Fibroblast of lung (primary cell): Measurements from ENCODE around the gene ZPR1. TPM values are rescaled to one million over a fixed set of nuclear protein-coding genes. Genes with fewer than 3 reads are reported as not detected.

Experiments used
- DNase-seq, 2 donors: peaks; one replicate each; pipeline versions ENCODE4 v3.0.0 to v3.0.0-alpha.2; 2010; ENCODE audit warnings: low read depth in 2 of 2
- H2AFZ ChIP-seq: 2 replicates; pipeline ENCODE4 v1.5.1; 2012; ENCODE audit warnings: low read length, control low read depth, inconsistent platforms
- H3K27ac ChIP-seq: 2 replicates; pipeline ENCODE4 v1.5.1; 2011; ENCODE audit warnings: low read length, control low read depth; ENCODE audit not compliant: insufficient read depth
- H3K27me3 ChIP-seq: 2 replicates; pipeline ENCODE4 v1.5.1; 2011; ENCODE audit warnings: mild to moderate bottlenecking, low read length; ENCODE audit not compliant: control insufficient read depth, insufficient read depth
- H3K36me3 ChIP-seq: 2 replicates; pipeline ENCODE4 v1.5.1; 2011; ENCODE audit warnings: low read length; ENCODE audit not compliant: control insufficient read depth, insufficient read depth
- H3K4me1 ChIP-seq: 2 replicates; pipeline ENCODE4 v1.5.1; 2011; ENCODE audit warnings: low read length; ENCODE audit not compliant: control insufficient read depth, insufficient read depth; ENCODE audit errors: extremely low read depth
- H3K4me2 ChIP-seq: 2 replicates; pipeline ENCODE4 v1.5.1; 2011; ENCODE audit warnings: low read length, control low read depth; ENCODE audit not compliant: insufficient read depth; ENCODE audit errors: extremely low read depth
- H3K4me3 ChIP-seq, 4 experiments: fragments of 200-600 bp in 1 of 4; sonication (generic) in 1 of 4; replicated peaks in 1 of 4; 2 replicates each; pipeline ENCODE4 v1.5.1; 2011 to 2016; ENCODE audit warnings: low read length in 4 of 4, low read depth in 3 of 4, mild to moderate bottlenecking in 3 of 4, control low read depth in 2 of 4, inconsistent platforms in 1 of 4, mixed read lengths in 1 of 4; ENCODE audit not compliant: insufficient read depth in 1 of 4; ENCODE audit errors: control extremely low read depth in 1 of 4
- H3K79me2 ChIP-seq: 2 replicates; pipeline ENCODE4 v1.5.1; 2012; ENCODE audit warnings: mild to moderate bottlenecking, low read length, inconsistent platforms; ENCODE audit not compliant: control insufficient read depth, insufficient read depth
- H3K9ac ChIP-seq: 2 replicates; pipeline ENCODE4 v1.5.1; 2011; ENCODE audit warnings: mild to moderate bottlenecking, low read length, control low read depth; ENCODE audit not compliant: insufficient read depth
- H3K9me3 ChIP-seq: 2 replicates; pipeline ENCODE4 v1.5.1; 2012; ENCODE audit warnings: low read depth, low read length; ENCODE audit not compliant: control insufficient read depth, insufficient read depth
- H4K20me1 ChIP-seq: 2 replicates; pipeline ENCODE4 v1.5.1; 2011; ENCODE audit warnings: low read length; ENCODE audit not compliant: control insufficient read depth, insufficient read depth; ENCODE audit errors: extremely low read depth
- CTCF ChIP-seq, 2 donors: IDR thresholded peaks in 1 of 2; conservative IDR thresholded peaks in 1 of 2; 1 replicate in 1 of 2; 2 replicates in 1 of 2; pipeline ENCODE4 v1.5.1; 2011 to 2012; ENCODE audit warnings: low read length in 2 of 2, control low read depth in 1 of 2, inconsistent platforms in 1 of 2, low read depth in 1 of 2, mild to moderate bottlenecking in 1 of 2
- EZH2 ChIP-seq: IDR thresholded peaks from 2 replicates; pipeline ENCODE4 v1.5.1; 2012; ENCODE audit warnings: low read length, control low read depth, mild to moderate bottlenecking; ENCODE audit errors: missing control alignments
- polyA plus RNA-seq, 2 donors: library from polyadenylated mRNA; depleted of rRNA in 1 of 2; stranded (reverse) in 1 of 2; unstranded in 1 of 2; fragments of >200 nt; gene quantifications; 2 replicates each; pipeline ENCODE4 v1.2.1, GENCODE V29; 2011 to 2012; ENCODE audit warnings: missing spikeins in 1 of 2
- total RNA-seq: library from RNA; depleted of rRNA; stranded (reverse); fragments of >200 nt; gene quantifications from 2 replicates; pipeline ENCODE4 v1.2.1, GENCODE V29; 2014

The ZPR1 gene
- total and polyA plus RNA-seq, 2 donors (not counting 1 experiment from before 2014, with no cell fraction given): 28.4 to 56.4 TPM

- no peak for TF ChIP-seq CTCF (conservative IDR thresholded peaks at IDR 0.05 in 1 of 2, IDR thresholded peaks at IDR 0.05 in 1 of 2; ENCODE audit: low read depth in 1 of 2, low read length in 2 of 2)
- TF ChIP-seq EZH2: no peak
- Histone ChIP-seq H3K4me1 (no peaks in the 10 kb centered on the region), H3K79me2 (no peaks in the 10 kb centered on the region), H3K9me3 (no peaks in the 10 kb centered on the region), H3K27ac (no peak overlapping the region), H3K36me3 (no peaks in the 10 kb centered on the region), H4K20me1 (no peaks in the 10 kb centered on the region), H2AFZ (no peak overlapping the region), H3K9ac (no peak overlapping the region), H3K4me3 (no peak overlapping the region), H3K27me3 (no peaks in the 10 kb centered on the region), H3K4me2 (no peak overlapping the region)
- DNase-seq: no peak
Measured at GRCh38 chr11:116800610-116801009, 12.8 kb upstream of the ZPR1 start.

GRCh38 chr11:116798368-116798767 is 10.5 kb upstream of the ZPR1 start:
- H3K36me3 ChIP-seq: no peaks in the 10 kb centered on the region
- H2AFZ ChIP-seq: no peak overlapping the region
- H3K27ac ChIP-seq: no peak overlapping the region
- TF ChIP-seq CTCF (conservative IDR thresholded peaks at IDR 0.05 in 1 of 2, IDR thresholded peaks at IDR 0.05 in 1 of 2; ENCODE audit: low read depth in 1 of 2, low read length in 2 of 2) (no peak), EZH2 (no peak)
- H4K20me1 ChIP-seq: no peaks in the 10 kb centered on the region
- no peak overlapping the region for H3K4me2 ChIP-seq
- no peak overlapping the region for H3K9ac ChIP-seq
- DNase-seq: no peak
- no peaks in the 10 kb centered on the region for H3K79me2 ChIP-seq
- H3K4me3 ChIP-seq: no peak overlapping the region
- H3K4me1 ChIP-seq: peaks cover 3% of the 10 kb centered on the region
- no peaks in the 10 kb centered on the region for H3K27me3 ChIP-seq
- H3K9me3 ChIP-seq: no peaks in the 10 kb centered on the region

GRCh38 chr11:116797816-116798215 is 10.0 kb upstream of the ZPR1 start:
- Histone ChIP-seq H2AFZ (no peak overlapping the region), H3K36me3 (no peaks in the 10 kb centered on the region), H3K4me1 (peaks cover 6% of the 10 kb centered on the region), H3K27ac (no peak overlapping the region), H3K79me2 (no peaks in the 10 kb centered on the region), H3K9me3 (no peaks in the 10 kb centered on the region), H3K9ac (no peak overlapping the region), H4K20me1 (no peaks in the 10 kb centered on the region), H3K27me3 (no peaks in the 10 kb centered on the region), H3K4me3 (no peak overlapping the region), H3K4me2 (no peak overlapping the region)
- no peak for DNase-seq
- TF ChIP-seq EZH2 (no peak), CTCF (conservative IDR thresholded peaks at IDR 0.05 in 1 of 2, IDR thresholded peaks at IDR 0.05 in 1 of 2; ENCODE audit: low read depth in 1 of 2, low read length in 2 of 2) (no peak)
